GM21529 (cell line): ENCODE results near the gene OSBPL10.

Experiments
- ATAC-seq: cut with Tn5 transposase; IDR thresholded peaks from one replicate; pipeline ENCODE4 v1.9.1; 2021; ENCODE audit not compliant: unreplicated experiment

OSBPL10 gene

DNA sequence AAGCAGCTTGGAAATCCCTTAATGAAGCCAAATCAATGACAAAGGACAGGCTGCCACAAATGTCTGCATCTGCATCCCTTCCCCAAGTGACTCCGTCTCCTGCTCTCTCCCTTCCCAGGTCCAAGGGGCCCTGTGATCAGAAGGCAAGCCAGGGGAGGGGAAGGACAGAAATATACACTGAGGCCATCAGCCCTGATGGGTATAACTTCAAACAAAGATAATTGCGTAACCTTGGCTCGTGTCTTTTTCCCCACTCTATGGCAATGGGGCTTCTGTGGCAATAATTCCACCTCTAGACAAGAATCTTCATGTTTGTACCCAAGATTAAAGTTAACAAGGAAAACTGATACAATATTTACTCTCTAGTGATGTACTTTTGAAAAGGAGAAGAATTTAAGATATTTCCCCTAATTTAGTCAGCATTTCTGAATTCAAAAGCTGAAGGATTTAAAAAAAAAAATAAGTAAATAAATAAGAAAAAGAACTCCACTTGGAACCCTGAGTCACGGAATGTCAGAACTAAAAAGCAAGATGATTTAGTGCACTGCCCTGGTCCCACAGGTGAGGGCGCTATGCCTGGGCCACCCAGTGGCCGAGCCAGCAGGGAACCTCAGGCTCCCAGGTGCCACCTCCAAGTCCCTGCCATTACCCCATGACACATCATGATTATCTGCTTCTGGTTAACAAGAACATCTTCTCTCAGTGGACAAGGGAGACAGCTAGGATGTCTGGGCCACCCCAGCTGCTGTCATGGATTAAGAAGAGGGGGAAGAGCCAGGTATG, 293.9 kb downstream of the OSBPL10 start:
- ATAC-seq = no peak

GRCh38 chr3:31680072-31680870, 300.8 kb downstream of the OSBPL10 start:
- no peak for ATAC-seq

DNA sequence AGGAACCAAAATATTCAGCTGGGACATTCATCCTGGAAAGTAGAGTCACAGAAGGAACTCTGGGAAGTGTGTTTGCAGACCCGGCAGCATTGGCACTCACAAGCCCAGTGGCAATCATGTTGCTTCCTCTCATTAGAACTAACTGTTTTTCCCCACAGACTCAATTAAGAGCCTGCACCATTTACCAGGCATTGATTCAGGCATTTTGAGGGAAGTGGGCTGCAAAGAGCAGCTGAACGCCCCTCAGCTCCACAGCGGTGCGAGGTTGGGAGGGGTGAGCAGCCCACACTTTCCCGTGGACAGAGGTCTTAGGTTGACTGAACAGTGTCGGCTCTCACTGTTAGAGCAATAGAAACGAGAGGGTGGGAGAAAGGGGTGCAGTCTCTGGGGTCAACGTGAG, 304.5 kb downstream of the OSBPL10 start:
- ATAC-seq = no peak

DNA sequence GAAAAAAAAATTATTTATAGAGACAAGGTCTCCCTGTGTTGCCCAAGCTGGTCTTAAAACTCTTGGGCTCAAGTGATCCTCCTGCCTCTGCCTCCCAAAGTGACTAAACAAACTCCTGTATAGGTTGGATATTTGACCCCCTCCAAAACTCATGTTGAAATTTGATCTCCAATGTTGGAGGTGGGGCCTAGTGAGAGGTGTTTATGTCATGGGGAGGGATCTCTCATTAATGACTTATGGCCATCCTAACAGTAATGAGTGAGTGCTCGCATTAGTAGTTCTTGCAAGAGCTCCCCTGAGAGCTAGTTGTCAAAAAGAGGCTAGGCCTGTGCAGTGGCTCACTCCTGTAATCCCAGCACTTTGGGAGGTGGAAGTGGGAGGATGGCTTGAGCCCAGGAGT, 307.1 kb downstream of the OSBPL10 start:
- no peak for ATAC-seq

GRCh38 chr3:31671976-31672375, 309.1 kb downstream of the OSBPL10 start:
- ATAC-seq = no peak

GRCh38 chr3:31671451-31671850, 309.6 kb downstream of the OSBPL10 start:
- ATAC-seq = no peak

GRCh38 chr3:31670722-31671121, 310.3 kb downstream of the OSBPL10 start:
- no peak for ATAC-seq

DNA sequence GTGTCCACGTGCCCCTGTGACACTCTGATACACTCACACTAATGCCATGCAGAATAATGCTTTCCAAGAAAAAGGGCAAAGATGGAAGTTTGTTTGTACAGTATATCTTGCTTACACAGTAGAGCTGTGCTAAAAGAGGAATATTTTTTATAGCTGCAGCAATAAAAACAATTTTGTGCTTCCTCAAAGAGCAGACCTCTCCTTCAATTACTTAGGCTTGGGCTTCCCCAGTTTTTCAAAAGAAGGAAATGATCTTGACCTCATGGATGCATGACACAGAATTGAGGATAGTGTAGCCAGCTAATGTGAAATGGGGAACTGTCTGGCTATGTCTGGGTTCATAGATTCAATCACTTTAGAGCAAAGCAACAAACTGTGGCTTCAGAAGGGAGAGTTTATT, 310.9 kb downstream of the OSBPL10 start:
- ATAC-seq = no peak

DNA sequence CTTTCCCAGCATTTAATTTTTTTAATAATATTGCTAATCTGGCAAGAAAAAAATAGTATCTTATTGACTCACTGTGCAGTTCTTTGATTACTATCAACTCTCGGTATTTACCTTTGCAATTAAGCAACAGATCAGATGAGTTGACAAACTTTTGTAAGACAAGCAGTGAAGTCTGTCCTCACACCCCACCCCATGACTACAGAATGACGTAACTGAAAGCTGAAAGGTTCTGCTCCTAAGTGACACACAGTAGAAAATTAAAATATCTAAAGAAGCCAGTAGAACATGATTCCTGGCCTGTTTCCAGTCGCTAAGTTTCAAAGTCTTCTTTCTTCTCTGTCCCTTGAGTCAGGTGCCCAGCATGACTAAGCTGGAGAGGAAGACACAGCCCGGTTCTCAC, 312.8 kb downstream of the OSBPL10 start:
- no peak for ATAC-seq

DNA sequence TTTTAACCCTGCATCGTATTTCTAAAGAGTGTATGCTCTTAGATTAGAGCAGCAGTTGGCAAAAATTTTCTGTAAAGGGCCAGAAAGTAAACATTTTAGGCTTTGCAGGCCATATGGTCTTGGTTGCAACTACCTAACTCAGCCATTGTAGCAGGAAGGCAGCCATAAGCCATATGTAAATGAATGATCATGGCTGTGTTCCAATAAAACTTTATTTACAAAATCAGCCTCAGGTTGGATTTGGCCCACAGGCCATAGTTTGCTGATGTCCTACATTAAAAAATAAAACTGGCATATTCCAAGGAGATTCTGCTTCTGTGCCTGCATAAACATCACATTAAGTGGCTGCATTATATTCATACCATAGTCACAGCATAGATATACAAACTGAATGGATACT, 313.5 kb downstream of the OSBPL10 start:
- no peak for ATAC-seq

- no peak for ATAC-seq
These were observed 317.0 kb downstream of the OSBPL10 start for GRCh38 chr3:31664031-31664430.

DNA sequence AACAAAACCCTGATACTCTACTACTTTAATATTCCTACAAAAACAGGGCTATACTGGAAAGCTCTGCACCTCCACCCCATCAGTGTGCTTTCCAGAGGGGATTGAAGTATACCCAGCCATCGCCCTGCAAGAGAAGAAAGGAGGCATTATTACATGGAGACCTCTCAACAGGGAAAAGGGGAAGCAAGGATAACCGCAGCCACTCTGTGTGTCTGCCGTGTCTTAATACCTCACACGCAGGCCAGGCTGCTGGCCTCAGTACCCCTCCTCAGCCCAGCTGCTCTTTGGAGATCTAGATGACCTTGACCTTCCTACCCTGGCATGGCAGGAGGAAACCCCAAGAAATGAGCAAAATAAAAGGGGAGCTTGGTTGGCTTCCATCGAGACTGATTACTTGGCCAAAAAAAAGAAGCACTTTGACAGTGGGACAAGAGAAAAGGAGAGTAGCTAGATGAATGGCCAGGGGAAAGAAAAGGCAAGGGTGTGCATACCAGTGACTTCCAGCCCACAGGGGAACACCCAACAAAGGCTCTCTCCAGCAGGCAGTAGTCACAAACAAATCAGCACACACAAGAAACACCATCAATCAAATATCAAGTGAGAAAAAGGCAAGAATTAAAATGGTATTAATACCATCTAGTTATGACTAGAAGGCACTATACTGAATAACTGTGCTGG, 318.9 kb downstream of the OSBPL10 start:
- no peak for ATAC-seq

- ATAC-seq = no peak
These were observed 319.8 kb downstream of the OSBPL10 start for GRCh38 chr3:31661286-31661685.

DNA sequence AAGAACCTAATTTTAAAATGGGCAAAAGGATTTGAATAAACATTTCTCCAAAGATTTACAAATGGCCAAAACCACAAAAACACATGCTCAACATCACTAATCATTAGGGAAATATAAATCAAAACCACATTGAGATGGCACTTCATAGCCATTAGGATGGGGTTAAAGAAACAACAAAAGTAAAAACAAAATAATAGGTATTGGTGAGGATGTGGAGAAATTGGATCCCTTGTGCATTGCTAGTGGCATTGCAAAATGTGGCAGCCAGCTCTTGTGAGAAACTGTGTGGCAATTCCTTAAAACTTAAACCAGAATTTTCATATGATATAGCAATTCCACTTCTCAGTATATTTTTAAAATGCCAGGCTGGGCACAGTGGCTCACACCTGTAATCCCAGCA, 321.8 kb downstream of the OSBPL10 start:
- no peak for ATAC-seq

DNA sequence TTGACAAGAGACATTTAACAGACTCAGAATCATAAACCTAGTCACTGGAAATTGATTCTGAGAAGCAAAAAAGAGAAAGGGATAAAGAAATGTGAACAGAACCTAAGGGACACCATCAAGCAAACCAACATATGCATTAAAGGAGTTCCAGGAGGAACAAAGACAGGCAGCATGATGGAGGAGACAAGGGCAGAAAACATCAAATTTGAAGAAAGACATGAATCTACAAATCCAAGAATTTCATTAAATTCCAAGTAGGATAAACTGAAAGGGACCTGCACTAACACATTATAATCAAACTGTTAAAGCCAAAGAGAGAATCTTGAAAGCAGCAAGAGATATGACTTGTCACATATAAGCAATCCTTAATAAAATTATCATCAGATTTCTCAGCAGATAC, 326.1 kb downstream of the OSBPL10 start:
- no peak for ATAC-seq

DNA sequence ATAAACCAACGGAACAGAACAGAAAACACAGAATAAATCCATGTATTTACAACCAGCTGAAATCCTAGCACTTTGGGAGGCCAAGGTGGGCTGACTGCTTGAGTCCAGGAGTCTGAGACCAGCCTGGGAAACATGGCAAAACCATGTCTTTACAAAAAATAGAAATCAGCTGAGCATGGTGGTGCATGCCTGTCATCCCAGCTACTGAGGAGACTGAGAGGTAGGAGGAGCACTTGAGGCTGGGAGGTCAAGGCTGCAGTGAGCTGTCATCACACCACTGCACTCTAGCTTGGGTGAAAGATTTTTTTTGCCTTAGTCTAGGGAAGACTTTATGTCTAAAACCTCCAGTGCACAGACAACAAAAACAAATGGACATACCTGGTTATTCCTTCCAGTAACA, 327.6 kb downstream of the OSBPL10 start:
- no peak for ATAC-seq

DNA sequence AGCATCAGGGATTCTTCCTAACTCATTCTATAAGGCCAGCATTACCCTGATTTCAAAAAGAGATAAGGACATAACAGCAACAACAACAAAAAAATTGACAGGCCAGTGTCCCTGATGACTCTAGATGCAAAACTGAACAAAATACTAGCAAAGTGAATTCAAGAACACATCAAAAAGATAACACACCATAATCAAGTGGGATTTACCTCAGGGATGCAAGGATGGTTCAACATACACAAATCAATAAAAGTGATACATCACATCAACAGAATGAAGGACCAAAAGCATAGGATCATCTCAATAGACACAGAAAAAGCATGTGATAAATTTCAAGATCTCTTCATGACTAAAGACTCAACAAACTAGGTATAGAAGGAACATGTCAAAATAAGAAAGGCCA, 328.8 kb downstream of the OSBPL10 start:
- no peak for ATAC-seq

- no peak for ATAC-seq
These were observed 332.6 kb downstream of the OSBPL10 start for GRCh38 chr3:31648286-31648968.

- no peak for ATAC-seq
These were observed 335.8 kb downstream of the OSBPL10 start for GRCh38 chr3:31645256-31645655.

GRCh38 chr3:31639828-31640227, 341.2 kb downstream of the OSBPL10 start:
- no peak for ATAC-seq

DNA sequence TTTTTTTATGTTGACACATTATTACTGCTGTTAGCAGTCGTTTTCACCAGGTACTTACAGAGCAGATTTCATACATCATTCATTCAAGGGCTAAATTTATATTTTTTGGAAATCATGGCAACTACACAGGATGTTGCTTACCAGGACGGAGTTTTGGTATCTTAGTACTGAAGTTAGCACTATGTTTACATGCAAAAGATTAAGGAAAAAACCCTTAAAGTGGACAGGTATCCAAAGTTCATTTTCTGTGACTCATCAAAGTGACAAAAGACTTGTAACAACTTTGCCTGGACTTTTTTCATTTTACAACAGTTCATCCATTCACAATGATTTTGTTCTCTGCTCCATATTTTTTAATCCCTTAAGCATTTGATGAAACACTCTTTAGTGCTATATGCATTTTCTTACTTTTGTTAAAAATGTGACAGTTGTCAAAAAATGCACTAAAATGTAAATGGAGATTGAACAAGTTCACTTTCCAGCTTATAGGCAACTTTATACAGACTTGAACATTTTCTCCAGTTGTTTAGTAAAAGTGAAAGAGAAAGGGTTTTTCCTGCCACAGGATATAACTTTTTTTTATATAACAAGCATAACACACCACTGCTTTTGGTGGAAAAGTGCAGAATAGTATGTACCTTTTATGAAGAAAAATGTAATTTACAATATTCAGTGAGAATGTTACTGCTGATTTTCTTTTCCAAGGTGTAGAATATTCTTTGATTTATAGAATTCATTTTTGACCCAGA, 344.2 kb downstream of the OSBPL10 start:
- no peak for ATAC-seq
